Measurements from ENCODE around the gene DGCR6.
"Not testable (repeated sequence)": the region's sequence is repeated elsewhere in the genome, so short reads cannot be mapped to it uniquely, and the experiment has no call there.

Gene DGCR6

GRCh38 chr22:18905540-18906409 is at the start of gene DGCR6:
TSS of gene DGCR6 (plus strand) at chr22:18906320. CDS start at chr22:18906375, 55 bp downstream.
- POLR2A ChIA-PET, result interaction anchor here (0.9 kb wide), 1 partner anchor 24 kb away, joined by 3 read pairs; no protein-coding TSS in a partner anchor

GRCh38 chr22:18859314-18859713 is 46.8 kb upstream of the DGCR6 start:
- CTCF ChIA-PET; H3K27ac ChIP-seq (ENCODE audit: extremely low read depth, low read depth, low read length); H3K4me3 ChIP-seq (ENCODE audit: low read depth, low read length); H3K9me3 ChIP-seq (ENCODE audit: control insufficient read depth, insufficient read depth, low read depth, low read length); H3K36me3 ChIP-seq (ENCODE audit: control insufficient read depth in 2 of 2, insufficient read depth in 1 of 2, low read length in 2 of 2); POLR2A ChIA-PET; H3K4me1 ChIP-seq (ENCODE audit: control insufficient read depth, insufficient read depth, low read length): not testable (repeated sequence)

More at GRCh38 chr22:18905540-18906409, at the start of gene DGCR6:
- H3K9me3 ChIP-seq (ENCODE audit: control insufficient read depth, insufficient read depth, low read depth, low read length), result no peaks in the 10 kb centered on the region
- no peak within 1 kb of the TSS for H3K4me3 ChIP-seq (ENCODE audit: low read depth, low read length)
- H3K27ac ChIP-seq (ENCODE audit: extremely low read depth, low read depth, low read length), result no peak within 1 kb of the TSS
- no peak for TF ChIP-seq ZNF362 (tag by site-specific recombination; IDR thresholded peaks at IDR 0.05)
- TF ChIP-seq ZNF701 (tag by site-specific recombination; IDR thresholded peaks at IDR 0.05), result no peak
- TF ChIP-seq ZNF473 (tag by site-specific recombination; IDR thresholded peaks at IDR 0.05), result no peak
- no peak for TF ChIP-seq AEBP2 (tag by site-specific recombination; IDR thresholded peaks at IDR 0.05; ENCODE audit: borderline replicate concordance)
- TF ChIP-seq ZIC2 (tag by site-specific recombination; IDR thresholded peaks at IDR 0.05), result no peak
- no peak for TF ChIP-seq ZNF423 (tag by site-specific recombination; IDR thresholded peaks at IDR 0.05)
- no peak for TF ChIP-seq MEIS1 (CRISPR knock-in tag; IDR thresholded peaks at IDR 0.05; ENCODE audit: borderline replicate concordance)
- no peak for TF ChIP-seq ZNF426 (tag by site-specific recombination; IDR thresholded peaks at IDR 0.05)
- TF ChIP-seq ZNF677 (tag by site-specific recombination; IDR thresholded peaks at IDR 0.05), result no peak
- TF ChIP-seq ZBTB44 (tag by site-specific recombination; IDR thresholded peaks at IDR 0.05), result no peak
- TF ChIP-seq KLF10 (tag by site-specific recombination; IDR thresholded peaks at IDR 0.05), result no peak
- TF ChIP-seq BCL11B (tag by site-specific recombination; IDR thresholded peaks at IDR 0.05; ENCODE audit: low read depth), result no peak
- H3K4me1 ChIP-seq (ENCODE audit: control insufficient read depth, insufficient read depth, low read length), result no peaks in the 10 kb centered on the region
- no peaks in the 10 kb centered on the region for H3K36me3 ChIP-seq (ENCODE audit: control insufficient read depth in 2 of 2, insufficient read depth in 1 of 2, low read length in 2 of 2)
- CTCF ChIA-PET, result interaction anchor here (0.5 to 0.6 kb wide), 2 partner anchors 724 to 839 kb away, joined by 3 to 4 read pairs; no protein-coding TSS in a partner anchor

- 0 out of 2 replicates have a peak, but pooled peaks have one; percentile 29 for TF ChIP-seq PRDM10 (tag by site-specific recombination; IDR thresholded peaks at IDR 0.05)
- H3K4me3 ChIP-seq (ENCODE audit: low read depth, low read length); H3K4me1 ChIP-seq (ENCODE audit: control insufficient read depth, insufficient read depth, low read length); H3K27ac ChIP-seq (ENCODE audit: extremely low read depth, low read depth, low read length); CTCF ChIA-PET; H3K36me3 ChIP-seq (ENCODE audit: control insufficient read depth in 2 of 2, insufficient read depth in 1 of 2, low read length in 2 of 2); H3K9me3 ChIP-seq (ENCODE audit: control insufficient read depth, insufficient read depth, low read depth, low read length); POLR2A ChIA-PET: not testable (repeated sequence)
Measured at GRCh38 chr22:18881260-18881659, 24.9 kb upstream of the DGCR6 start.

- CTCF ChIA-PET; H3K36me3 ChIP-seq (ENCODE audit: control insufficient read depth in 2 of 2, insufficient read depth in 1 of 2, low read length in 2 of 2); H3K9me3 ChIP-seq (ENCODE audit: control insufficient read depth, insufficient read depth, low read depth, low read length): not testable (repeated sequence)
Measured at GRCh38 chr22:18884465-18884864, 21.7 kb upstream of the DGCR6 start.

More at GRCh38 chr22:18884465-18884864, 21.7 kb upstream of the DGCR6 start:
- H3K4me3 ChIP-seq (ENCODE audit: low read depth, low read length); H3K27ac ChIP-seq (ENCODE audit: extremely low read depth, low read depth, low read length); H3K4me1 ChIP-seq (ENCODE audit: control insufficient read depth, insufficient read depth, low read length); POLR2A ChIA-PET: not testable (repeated sequence)

Measured in HEK293 (cell line).